Body of pancreas (tissue), 4 donors: ENCODE measurements around the gene PKN1.

ENCODE experiments used
- CTCF ChIP-seq, 7 experiments: fragments of 450-650 bp in 4 of 7; fragments of 200-600 bp in 3 of 7; sonication (generic) in 3 of 7; IDR thresholded peaks; one replicate each; pipeline ENCODE4 v1.5.1; 2016 to 2019; ENCODE audit warnings: antibody characterized with exemption in 7 of 7
- POLR2A ChIP-seq, 3 donors: fragments of 450-650 bp; IDR thresholded peaks; one replicate each; pipeline ENCODE4 v1.6.1; 2016; ENCODE audit warnings: antibody characterized with exemption in 3 of 3, mild to moderate bottlenecking in 2 of 3

DNA sequence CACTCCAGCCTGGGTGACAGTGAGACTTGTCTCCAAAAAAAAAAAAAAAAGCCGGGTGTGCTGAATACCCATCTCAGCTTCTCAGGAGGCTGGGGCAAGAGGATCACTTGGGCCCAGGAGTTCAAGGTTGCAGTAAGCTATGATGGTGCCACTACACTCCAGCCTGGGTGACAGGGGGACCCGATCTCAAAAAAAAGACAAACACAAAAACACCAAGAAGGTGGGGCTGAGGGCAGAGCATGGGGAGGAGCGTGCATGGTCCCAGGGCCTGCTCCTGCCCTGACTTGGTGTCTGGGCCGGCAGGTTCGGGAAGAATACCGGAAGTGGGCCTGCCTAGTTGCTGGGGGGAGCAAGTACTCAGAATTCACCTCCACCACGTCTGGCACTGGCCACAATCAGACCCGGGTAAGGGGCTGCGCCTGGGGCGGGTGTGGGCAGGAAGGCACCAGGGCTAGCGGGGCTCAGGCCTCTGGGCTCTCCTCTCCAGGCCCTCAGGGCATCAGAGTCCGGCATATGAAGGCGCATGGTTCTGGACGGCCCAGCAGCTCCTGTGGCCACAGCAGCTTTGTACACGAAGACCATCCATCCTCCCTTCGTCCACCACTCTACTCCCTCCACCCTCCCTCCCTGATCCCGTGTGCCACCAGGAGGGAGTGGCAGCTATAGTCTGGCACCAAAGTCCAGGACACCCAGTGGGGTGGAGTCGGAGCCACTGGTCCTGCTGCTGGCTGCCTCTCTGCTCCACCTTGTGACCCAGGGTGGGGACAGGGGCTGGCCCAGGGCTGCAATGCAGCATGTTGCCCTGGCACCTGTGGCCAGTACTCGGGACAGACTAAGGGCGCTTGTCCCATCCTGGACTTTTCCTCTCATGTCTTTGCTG is 25.3 kb upstream of the PKN1 start:
- TF ChIP-seq CTCF (IDR thresholded peaks at IDR 0.05) (no peak), POLR2A (IDR thresholded peaks at IDR 0.05) (no peak)
